Measurements from ENCODE around the gene RHOBTB3.
"Not testable (repeated sequence)": the region's sequence is repeated elsewhere in the genome, so short reads cannot be mapped to it uniquely, and the experiment has no call there.

The RHOBTB3 gene

DNA sequence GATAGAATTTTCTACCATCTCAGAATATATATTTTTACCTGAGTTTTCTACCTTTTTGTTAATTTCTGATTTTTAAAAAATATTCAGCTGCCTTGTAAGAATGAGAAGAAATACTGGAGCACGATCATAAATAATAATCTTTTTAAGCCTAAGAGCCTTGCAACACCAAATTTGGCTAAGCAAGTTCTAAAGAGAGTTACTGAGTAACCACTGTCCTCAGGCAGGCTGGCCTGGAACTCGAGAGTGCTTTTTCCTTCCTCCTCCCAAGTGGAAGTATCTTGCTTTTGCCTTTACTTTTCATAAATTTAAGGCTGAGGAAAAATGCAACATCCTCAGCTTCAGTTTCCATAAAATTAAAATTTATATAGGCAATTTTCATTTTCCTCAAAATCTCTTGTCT, 70.4 kb downstream of the RHOBTB3 start:
- DNase-seq (ENCODE audit: low read depth): no peak

DNA sequence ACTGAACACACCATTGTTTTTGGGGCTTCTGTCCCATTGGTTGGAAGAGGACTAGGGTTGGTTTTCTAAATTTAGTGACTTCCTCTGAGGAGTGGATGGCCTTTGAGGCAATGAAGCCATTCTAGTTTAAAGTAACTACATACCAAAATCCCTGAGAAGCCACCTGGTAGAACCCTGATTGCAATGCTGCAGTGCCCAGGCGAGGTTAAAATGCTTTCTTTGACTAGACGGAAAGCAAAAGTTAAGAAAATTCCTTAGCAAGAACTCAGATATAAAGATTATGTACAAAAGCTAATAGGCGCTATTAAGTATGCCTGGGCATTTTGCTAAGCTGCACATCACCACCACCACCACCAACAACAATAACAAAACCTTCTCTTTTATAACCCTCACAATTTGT, 70.8 kb downstream of the RHOBTB3 start:
- no peak for DNase-seq (ENCODE audit: low read depth)

DNA sequence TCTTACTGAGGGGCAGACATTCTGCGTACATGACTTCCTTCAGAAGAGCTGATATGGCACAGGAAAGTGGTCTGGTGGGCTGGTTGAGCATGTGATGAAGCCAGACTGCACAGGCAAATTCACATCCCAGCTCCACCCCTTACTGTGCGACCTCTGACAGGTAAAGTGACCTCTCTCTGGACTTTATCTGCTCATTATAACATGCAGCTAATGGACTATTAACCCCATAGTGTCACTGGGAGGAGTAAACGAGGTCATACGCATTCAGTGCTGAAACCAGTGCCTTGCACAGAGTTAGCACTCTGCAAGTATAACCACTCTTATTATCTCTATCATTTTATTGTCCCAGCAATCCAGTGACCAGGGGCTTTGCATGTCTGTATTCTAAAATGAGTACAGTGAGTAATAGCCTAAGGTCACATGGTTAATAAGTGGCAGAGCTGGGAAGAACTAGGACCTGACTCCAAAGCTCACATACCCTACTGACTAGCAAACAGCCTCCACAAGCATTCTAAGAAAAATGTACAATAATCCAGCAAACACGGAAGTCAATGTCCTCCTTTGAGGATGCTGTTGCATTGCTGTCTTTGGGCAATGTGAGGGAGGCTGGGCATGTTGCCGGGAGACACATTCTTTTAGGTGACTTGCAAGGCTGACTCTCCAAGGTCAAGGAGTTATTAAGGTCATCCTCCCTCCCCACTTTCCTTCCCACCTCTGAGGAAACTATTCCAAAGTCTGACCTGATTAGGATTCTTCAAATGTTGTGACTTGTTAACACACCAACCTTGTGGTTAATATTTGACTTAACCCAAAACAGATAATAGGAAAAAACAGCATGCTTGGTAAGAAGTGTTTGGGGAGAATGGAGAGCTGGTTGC, 72.4 kb downstream of the RHOBTB3 start:
- DNase-seq (ENCODE audit: low read depth): no peak

DNA sequence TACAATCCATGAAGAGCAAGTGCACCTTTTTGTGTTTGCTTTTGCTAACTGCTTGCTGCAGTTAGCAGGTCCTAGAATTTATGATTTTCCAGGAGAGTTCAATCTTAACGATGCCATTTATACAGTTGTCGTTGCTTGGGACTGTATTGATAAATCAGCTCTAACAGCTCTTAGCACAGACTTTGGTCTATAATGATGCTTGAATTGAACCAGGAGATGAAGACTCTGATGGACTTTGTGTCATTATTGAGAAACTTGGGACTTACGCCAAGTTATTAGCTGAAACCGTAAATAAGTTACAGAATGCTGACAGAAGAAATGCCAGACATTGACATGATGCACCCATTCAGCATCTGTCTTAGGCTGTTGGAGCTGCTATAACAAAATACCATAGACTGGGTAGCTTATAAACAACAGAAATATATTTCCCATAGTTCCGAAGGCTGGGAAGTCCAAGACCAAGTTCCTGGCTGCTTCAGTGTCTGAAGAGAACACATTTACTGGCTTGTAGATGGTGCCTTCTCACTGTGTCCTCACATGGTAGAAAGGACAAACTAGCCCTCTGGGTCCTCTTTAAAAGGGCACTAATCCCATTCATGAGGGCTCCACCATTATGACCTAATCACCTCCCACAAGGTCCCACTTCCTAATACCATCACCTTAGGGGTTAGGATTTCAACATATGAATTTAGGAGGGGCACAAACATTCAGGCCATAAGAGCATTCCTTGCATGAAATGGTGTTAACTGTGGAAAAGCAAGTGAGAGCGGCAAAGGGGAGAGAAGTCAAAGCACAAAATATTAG, 73.8 kb downstream of the RHOBTB3 start:
- DNase-seq (ENCODE audit: low read depth): no peak

DNA sequence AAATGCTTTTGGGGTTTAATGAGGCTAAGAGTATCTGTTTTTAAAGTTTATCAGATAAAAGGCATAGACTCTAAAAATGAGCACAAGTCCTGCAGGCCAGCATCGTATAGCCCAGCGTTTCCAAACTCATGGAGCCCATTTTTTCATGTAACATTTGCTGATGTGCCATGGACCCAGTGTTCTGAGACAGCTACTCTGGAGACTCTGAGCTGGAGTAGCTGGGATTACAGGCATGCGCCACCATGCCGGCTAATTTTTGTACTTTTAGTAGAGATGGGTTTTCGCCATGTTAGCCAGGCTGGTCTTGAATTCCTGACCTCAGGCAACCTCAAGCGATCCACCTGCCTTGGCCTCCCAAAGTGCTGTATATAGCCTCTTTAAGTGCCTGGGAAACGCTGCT, 75.6 kb downstream of the RHOBTB3 start:
- DNase-seq (ENCODE audit: low read depth): no peak

DNA sequence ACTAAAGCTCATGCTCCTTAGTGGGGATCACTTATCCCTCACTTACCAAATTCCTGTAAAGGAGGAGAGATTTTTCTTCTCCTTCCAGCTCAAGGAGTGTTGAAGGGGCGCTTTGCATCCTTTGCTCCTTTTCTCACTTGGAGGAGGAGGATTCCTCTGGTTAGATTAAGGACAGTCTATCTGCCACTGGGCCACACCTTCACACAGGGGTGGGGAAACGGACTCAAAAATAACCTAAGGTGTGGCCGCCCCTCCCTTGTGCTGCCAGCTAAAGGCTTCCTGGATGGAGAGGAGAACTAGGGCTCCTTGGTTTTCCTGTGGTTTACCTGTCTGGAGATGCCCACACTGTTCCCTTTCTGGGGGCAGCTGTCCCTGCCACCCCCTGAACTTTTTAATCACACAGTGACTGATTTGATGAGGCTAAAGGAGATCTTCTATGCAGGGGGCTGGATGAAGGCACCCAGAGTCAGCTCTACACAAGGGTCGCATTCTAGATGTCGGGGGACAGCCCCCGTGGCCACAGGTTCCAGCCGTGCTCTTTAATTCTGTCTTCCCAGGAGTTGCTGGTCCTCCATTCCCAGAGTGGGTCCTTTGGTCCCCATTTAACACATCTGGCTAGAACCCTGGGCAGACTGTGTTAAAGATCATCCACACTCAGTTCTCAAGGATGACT, 77.0 kb downstream of the RHOBTB3 start:
- DNase-seq (ENCODE audit: low read depth): no peak

DNA sequence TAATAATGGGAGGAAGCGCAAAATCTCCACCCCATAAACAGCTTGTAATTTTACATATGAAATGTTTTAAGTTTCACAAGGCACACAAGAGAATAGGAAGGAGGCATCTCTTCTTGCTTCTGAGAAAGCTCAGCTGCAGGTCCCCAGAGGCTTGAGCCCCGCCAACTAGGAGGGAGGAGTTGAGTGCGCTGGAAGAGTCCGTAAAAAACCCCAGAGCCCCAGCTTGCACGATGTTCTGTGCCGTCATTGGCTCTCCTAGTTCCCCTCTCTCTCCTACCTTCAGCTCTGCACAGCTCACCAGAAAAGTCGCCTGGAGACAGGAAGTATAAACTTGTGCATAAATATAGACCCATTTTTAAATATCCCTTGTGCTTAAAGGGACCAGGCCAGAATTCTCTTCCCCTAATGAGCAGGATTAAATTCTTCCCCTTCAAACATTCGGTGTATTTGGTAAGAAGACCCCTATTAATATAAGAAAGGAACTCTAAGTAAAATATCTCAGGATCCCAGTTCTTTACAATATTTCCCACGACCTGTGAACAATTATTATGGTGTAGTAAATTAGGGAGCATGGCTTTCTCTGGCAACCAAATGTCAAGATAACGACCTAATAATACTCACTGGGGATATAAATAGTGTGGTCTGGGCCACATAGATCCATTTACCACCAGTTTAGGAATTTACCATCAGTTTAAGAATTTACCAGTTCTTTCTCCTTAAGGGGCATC, 77.7 kb downstream of the RHOBTB3 start:
- no peak for DNase-seq (ENCODE audit: low read depth)

DNA sequence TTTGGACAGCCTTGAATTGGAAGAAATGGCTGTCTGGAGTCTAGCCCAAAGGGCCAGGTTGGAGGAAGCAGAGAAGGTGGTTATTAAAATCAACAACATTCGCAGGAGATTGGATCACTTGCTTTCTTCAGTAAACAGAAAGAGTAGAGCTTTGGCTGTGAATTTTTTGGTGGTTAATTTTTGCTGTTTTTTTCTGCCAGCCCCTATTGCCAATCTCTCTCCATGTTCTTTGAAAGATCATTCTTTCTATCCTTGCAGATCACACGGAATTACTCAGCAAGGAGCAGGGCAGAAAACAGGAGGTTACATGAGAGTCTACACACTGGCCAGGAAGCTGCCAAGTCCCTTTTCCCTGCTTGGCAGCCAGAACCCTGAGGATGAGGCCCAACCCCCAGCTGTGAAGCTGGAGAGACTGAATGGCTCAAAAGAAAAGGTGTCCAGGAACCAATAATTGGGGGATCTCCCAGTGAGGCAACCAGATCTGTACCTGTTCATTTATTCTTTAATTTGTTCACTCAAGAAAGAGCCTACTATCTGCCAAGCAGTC, 78.4 kb downstream of the RHOBTB3 start:
- DNase-seq (ENCODE audit: low read depth): no peak

DNA sequence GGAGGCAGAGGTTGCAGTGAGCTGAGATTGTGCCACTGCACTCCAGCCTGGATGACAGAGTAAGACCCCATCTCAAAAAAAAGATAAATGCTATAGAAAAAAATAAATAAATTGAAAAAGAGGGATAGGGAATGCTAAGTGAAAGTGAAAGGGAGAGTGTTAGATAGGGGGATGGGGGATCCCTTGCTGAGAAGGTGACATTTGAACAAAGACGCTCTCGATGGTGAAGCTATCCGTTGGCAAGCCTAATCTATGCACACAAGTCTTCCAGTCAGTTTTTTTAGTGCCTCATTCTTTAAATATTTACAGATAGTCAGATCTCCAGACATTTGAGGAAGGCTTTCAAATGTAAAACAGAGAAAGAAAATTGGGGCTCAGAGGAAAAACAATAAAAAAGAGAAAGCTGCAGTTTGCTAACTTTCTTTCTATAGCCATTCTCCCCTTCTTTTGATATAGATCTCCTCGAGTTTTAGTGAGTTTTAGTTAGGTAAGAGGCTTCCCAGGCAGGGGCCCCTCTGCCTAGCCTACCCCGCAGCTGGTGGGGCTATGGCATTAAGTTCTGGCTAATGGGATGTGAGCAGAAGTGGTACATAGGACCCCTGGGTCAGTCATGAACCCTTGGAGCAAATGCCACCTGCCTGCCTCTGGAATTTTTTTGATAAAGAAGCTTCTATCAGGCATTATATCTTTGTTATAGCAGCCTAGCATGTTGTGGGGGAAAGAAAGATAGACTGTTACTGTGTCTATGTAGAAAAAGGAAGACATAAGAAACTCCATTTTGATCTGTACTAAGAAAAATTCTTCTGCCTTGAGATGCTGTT, 79.4 kb downstream of the RHOBTB3 start:
- no peak for DNase-seq (ENCODE audit: low read depth)

DNA sequence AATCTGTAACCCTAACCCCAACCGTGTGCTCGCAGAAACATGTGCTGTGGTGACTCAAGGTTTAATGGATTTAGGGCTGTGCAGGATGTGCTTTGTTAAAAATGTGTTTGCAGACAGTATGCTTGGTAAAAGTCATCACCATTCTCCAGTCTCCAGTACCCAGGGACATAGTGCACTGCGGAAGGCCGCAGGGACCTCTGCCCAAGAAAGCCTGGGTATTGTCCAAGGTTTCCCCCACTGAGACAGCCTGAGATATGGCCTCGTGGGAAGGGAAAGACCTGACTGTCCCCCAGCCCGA, 79.9 kb downstream of the RHOBTB3 start:
- DNase-seq (ENCODE audit: low read depth): not testable (repeated sequence)

DNA sequence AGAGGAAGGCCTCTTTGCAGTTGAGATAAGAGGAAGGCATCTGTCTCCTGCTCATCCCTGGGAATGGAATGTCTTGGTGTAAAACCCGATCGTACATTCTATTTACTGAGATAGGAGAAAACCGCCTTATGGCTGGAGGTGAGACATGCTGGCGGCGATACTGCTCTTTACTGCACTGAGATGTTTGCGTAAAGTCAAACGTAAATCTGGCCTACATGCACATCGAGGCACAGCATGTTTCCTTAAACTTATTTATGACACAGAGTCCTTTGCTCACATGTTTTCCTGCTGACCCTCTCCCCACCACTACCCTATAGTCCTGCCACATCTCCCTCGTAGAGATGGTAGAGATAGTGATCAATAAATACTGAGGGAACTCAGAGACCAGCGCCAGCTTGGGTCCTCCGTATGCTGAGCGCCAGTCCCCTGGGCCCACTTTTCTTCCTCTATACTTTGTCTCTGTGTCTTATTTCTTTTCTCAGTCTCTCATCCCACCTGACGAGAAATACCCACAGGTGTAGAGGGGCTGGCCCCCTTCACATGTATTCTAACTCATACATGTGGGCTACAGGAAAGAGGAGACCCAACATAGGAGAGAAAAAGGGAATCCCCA, 80.4 kb downstream of the RHOBTB3 start:
- not testable (repeated sequence) for DNase-seq (ENCODE audit: low read depth)

DNA sequence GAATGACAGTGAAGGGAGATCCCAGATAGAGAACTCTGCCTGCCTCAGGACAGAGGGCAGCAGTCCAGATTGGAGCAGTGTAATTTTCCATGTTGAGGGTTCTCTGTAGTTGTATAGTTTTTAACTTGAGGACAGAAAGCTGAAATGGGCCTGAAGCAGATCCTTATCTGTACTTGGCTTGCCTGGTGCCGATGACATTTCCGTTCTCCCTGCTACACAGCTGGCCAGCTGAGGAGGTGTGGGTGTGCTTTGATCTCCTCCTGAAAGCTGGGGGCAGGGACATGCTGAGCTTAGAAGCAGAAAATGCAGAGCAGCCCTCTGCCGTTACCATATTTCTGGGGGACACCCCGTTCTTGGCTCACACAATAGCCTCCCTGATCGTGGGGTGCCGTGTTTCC, 80.9 kb downstream of the RHOBTB3 start:
- no peak for DNase-seq (ENCODE audit: low read depth)

DNA sequence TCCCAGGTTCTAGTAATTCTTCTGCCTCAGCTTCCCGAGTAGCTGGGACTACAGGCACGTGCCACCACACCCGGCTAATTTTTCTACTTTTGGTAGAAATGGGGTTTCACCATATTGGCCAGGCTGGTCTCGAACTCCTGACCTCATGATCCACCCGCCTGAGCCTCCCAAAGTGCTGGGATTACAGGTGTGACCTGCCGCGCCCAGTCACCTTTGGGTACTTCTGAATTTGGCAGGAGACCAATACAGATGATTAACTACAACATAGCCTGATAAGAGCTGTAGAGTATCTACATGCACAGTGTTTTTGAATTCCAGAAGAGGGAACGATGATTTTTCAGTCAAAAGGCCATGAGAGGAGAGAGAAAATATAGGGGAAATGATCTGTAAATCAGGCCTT, 81.9 kb downstream of the RHOBTB3 start:
- DNase-seq (ENCODE audit: low read depth): not testable (repeated sequence)

DNA sequence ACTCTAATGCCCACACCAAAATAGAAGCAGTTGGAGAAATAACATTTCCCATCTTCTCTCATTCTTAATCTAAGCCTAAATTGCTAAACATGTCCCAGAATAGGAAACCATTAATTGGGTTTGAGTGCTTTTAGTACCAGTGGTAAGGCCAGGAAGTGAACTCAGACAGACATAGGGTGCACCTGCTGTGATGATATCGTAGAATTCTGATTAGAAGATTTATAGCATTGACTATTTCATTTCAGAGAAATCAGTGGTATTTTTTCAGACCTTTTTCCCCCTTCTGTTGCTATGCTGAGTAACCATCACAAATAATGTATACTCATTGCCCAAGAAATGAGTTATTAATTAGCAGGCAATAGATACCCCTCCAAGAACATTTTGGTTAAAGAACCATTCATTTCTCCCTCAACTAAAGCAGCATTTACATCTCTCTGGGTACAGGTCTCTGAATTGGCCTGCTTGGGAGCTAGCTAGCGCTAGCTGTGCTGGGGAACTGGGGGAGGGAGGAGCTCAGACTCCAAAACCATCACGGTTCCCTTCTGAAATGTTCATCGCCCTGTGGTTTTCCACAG, 84.1 kb downstream of the RHOBTB3 start:
- no peak for DNase-seq (ENCODE audit: low read depth)

DNA sequence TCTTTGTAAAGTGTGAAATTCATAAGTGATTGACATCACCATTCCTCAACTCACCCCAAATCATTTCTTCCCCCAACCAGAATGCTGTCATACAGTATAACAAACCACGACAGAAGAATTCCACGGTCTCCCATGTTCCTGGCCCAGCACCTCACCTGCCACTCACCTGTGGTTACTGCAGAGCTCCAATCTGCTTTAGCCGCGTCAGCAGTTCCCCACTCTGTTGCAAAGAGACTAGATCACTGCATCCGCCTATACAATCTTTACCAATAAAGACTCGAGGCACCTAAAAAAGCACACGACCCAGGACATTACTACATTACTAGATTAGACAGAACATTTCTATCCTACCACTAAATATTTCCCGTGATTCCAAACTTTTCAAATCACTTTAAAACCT, 85.2 kb downstream of the RHOBTB3 start:
- DNase-seq (ENCODE audit: low read depth): no peak

DNA sequence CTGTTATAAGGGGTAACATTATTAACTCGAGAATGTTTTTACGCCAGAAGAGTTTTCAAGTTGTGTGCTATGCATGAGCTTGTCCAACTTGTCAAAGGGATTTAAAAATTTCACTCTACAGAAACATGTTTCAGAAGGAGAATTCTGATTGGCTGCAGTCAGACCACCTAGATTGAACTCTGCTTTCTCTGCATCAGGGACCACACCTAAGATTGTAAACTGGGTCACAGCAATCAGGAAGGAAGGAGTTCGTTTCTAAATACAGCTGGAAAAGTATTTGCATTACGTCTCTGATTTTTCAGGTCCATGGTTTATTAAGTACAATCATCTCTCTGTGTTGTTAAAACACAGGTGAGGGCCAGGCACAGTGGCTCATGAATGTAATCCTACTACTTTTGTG, 85.6 kb downstream of the RHOBTB3 start:
- no peak for DNase-seq (ENCODE audit: low read depth)

DNA sequence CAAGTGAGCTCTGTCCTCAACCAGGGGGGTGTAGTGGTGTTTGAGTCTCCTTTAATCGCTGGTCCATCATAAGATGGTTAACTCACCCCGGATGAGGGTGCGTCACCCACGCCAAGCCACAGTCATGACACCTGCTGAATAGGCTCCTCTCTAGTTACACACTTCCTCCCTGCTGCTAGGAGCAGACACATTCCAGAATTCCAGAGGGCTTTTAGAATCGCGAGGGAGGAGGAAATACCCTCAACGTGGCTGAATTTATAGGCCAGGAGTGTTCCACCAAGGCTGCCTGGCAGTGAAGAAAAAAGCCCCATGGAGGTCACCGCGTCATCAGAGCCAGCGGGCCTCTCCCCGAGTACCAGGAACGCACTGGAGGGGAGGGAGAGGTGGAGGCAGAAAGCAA, 86.3 kb downstream of the RHOBTB3 start:
- peak; percentile 79 for DNase-seq (ENCODE audit: low read depth)

DNA sequence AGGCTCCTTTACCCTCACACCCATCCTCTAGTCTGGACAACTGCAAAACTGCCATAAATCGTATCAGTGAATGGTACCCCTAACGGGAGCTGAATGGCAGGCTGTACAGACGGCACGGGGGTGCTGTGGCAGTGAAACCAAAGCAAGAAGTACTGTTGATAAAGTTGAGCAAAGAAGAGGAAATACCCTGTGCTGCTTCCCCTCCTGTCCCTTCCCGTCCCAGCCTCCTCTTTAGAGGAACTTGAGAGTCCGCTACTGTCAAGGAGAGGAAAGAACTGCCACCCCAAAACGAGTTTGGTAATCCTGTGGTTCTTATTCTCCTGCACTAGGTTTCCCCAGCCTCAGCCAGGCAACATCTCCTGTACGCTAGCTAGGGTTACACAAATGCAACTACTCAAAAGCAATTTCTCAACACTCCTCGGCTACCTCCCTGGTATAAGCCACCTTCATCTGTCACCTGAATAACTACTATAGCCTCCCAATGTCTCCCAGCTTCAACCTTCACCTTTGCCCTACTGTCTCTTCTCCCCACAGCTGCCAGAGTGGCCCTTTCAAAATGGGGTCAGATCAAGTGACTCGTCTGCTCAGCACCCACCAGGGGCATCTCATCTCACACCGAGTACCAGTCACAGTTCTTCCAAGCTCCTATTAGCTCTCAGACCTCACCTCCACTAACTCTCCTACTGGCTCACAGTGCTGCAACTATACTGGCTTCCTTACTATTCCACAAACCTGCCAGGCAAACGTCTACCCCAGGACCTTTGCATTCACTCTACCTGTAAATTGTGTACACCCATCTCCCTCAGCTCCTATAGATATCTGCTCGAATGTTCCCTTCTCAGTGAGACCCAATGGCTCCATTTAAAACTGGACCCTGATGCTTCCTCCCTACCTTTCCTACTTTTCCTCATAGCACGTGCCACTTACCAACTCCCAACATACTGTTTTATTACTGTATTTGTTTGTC, 87.3 kb downstream of the RHOBTB3 start:
- DNase-seq (ENCODE audit: low read depth): no peak

Data from HS-5 (cell line).